GM21619 (cell line): ENCODE data around the gene BOLA1.
"Not testable (repeated sequence)": the region's sequence is repeated elsewhere in the genome, so short reads cannot be mapped to it uniquely, and the experiment has no call there.

Experiments
- ATAC-seq: cut with Tn5 transposase; IDR thresholded peaks from one replicate; pipeline ENCODE4 v1.9.1; 2021; ENCODE audit not compliant: unreplicated experiment

Gene BOLA1

DNA sequence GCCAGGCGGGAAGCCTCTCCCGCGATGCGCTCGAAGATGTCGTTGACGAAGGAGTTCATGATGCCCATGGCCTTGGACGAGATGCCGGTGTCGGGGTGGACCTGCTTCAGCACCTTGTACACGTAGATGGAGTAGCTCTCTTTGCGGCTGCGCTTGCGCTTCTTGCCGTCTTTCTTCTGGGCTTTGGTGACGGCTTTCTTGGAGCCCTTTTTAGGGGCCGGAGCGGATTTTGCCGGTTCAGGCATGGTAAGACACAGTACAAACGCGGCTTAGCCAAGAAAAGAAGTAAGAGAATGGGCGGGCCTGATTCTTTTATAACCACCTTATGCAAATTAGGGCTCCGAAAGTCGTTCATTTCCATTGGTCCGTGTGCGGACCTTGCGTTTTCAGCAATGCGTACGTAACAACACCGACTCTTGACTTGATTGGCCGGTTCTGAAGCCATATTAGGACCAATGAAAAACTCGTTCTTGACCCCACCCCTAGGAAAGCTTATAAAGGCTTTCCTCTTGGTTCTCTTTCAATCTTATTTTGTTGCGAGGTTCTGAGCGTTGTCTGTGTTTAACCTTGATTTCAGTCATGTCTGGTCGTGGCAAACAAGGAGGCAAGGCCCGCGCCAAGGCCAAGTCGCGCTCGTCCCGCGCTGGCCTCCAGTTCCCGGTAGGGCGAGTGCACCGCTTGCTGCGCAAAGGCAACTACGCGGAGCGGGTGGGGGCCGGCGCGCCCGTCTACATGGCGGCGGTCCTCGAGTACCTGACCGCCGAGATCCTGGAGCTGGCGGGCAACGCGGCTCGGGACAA, 12.8 kb upstream of the BOLA1 start:
- peak; percentile 51 for ATAC-seq

DNA sequence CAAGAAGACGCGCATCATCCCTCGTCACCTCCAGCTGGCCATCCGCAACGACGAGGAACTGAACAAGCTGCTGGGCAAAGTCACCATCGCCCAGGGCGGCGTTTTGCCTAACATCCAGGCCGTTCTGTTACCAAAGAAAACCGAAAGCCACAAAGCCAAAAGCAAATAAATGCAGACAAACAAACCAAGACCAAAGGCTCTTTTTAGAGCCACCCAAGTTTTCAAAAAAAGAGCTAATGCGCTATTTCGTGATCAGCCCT, 12.2 kb upstream of the BOLA1 start:
- not testable (repeated sequence) for ATAC-seq

DNA sequence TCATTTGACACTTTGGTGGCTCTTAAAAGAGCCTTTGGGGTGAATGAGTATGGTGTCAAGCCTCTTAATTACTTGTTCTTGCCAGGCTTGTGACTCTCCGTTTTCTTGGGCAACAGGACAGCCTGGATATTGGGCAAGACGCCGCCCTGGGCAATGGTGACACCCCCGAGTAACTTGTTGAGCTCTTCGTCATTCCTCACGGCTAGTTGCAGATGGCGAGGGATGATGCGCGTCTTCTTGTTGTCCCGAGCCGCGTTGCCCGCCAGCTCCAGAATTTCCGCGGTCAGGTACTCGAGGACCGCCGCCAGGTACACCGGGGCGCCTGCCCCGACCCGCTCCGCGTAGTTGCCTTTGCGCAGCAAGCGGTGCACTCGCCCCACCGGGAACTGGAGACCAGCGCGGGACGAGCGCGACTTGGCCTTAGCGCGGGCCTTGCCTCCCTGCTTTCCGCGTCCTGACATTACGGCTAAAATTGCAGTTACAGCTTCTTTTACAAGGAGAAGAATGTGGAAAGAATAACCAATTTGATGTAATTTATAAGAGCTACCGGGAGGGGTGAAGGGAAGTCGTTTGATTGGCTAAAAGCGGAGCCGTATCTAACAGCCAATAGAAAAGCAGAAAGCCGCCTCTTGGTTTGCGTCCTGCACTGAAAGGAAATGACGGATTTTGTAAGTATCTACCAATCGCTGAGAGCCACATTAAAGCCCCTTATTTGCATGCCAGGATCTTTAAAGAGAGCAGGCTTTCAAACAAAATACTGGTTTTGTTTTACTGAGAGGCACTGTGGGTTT, 11.7 kb upstream of the BOLA1 start:
- peak; percentile 44 for ATAC-seq

DNA sequence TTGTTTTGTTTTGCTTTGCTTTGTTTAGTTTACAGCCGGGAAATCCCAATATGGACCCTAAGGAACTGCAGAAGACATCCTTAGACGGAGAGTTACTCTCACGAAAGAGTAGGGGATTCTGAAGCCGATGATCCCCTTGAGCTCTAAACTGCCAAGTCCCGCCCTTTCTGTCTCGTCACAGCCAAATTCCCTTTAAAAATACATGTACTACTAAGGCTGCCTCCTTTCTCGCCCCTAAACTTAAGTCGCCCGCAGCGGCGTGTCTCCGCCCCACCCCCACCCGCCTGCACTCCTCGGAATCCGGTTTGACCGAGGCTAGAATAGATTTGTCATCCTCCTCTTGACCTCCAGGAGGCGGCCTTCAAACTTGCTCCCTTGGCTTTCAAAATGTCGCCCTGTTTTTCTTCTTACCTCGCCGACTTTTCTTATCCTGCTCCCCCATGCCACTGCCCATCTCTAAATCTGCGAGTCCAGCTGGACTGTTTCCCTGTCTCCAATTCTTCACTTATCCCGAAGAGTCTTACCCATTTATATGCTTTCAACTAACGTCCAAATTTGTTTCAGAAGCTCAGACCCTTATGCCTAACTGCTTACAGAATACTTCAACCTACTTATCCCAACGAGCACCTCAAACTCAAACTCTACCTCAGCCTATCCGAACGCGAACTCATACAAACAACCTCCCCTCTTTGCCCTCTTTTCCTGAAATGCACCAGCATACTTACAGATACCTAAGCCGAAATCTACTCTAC, 10.9 kb upstream of the BOLA1 start:
- peak; percentile 26 for ATAC-seq

DNA sequence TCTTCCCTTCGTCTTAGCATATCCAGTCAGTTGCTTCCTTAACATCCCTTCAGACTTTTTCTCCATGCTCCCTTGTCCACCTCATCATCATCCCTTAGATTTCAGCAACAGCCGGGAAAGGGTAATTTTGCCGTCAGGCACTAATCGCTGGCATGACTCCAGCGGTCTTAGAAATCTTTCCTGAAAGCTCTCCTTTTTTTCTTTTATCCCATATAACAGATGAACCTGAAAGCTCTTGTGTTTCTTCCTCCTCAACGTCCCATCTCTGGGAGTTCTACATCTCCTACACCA, 10.4 kb upstream of the BOLA1 start:
- ATAC-seq: no peak

DNA sequence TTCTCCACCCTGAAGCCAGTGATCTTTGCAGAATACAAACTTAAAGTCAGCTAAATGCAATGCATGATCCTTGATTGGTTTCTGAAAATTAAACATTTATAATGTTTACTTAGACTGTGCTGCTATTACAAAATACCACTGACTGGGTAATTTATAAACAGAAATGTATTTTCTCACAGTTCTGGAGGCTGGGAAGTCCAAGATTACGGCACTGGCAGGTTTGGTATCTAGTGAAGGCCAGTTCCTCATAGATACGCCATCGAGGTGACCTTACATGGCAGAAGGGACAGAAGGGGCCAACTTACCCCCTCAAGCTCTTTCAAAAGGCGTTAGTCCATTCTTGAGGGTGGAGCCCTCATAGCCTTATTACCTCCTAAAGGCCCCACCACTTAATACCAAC, 2.8 kb upstream of the BOLA1 start:
- ATAC-seq: no peak

DNA sequence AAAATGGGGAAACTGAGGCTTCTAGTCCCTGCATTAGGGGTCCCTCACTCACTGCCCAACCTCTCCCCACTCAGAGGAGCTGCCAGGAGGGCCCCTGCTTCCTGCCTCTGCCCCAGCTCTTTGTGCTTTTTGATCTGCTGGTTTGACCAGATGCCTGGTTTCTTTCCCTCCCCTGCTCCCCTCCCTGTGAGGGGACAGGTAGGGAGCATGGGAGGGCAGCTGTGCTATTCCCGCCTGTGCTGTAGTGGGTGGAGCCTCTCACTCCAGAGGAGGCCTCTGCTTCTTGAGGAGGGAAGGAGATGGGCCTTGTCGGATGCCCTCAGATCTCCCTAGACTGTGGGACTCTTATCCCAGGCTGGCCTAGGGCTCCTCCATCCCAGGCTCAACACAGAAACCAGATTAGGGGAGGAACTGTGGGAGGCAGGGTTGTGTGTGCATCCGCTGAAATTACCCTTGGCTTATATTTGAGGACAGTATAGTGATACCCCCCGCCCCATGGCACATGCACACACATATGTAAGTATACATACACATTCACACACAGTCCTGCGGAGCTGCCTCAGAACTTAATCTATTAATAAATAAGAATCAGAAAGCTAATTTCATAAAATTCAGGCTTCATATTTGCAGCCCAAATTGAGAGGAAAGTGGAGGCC, 4.6 kb downstream of the BOLA1 start:
- no peak for ATAC-seq

DNA sequence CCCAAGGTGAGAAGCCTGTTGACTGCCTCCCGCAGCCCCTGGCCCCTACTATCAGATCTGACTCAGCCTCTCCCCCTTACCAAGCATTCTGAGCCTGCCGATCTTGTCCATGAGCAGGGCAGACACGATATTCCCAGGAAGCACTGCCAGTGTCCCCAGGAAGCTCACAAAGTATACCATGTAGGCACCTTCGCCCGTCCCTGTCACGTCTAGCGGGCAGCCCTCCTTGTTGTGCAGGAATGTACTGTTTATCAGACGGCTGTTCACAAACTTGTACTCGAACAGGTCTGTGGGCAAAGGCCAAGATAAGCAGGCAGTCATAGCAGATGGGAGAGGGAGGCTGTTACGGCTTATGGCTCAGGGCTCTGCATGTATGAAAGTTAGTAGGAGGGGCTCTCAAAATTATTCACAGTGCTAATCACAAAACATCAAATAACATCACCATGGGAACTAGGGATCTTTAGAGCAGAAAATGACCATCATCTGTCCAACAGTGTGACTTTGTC, 7.3 kb downstream of the BOLA1 start:
- no peak for ATAC-seq

DNA sequence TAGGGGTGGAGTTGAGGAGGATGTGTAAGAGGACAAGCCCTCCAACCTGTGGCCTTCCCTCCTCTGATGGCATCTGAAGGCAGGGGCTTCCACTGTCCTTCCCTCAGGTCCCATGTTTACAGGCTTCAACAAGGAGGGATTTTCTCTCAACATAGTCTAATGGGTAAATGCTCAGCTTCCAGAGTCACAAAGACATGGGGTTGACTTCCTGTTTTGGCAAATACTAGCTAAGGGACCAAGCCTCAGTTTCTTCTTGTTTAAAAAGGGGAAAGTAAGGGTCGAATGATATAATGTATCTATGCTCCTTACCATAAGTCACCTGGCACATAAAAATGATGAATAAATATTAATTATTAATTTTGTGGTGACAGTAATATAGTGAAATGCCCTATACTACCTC, 15.2 kb downstream of the BOLA1 start:
- ATAC-seq: no peak

DNA sequence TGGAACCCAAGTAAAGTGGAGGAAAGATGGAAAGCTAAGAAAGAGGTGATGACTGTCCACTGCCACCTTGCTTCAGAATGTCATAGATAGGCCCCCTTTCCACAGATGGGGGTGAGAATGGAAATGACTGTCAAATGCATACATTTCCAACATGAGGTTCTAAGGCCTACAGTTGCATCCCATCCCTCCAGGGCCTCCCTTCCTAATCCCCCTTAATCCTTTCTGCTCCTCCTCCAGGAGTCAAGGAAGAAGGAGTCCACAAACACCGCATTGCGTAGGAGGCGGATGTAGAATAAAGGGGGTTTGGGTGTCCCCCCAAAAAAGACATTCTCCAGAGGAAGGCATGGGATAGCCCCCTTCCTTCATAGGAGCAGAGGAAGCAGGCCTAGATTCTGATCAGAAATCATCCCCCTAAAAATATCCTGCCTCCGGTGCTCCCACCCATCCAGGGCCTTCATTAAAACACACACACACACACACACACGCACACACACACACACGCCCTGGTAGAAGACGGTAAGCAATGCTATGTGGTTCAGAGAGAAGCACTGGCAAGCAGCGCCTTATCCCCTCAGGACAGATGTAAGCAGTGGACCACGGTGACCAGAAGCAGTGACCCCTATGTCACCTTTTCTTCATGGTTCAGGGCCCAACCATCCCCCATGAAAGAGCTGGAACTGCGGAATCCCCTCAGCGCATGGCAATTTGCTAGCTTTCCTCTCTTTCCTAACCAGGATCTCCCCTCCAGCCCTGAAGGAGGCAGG, 16.2 kb downstream of the BOLA1 start:
- ATAC-seq: no peak

DNA sequence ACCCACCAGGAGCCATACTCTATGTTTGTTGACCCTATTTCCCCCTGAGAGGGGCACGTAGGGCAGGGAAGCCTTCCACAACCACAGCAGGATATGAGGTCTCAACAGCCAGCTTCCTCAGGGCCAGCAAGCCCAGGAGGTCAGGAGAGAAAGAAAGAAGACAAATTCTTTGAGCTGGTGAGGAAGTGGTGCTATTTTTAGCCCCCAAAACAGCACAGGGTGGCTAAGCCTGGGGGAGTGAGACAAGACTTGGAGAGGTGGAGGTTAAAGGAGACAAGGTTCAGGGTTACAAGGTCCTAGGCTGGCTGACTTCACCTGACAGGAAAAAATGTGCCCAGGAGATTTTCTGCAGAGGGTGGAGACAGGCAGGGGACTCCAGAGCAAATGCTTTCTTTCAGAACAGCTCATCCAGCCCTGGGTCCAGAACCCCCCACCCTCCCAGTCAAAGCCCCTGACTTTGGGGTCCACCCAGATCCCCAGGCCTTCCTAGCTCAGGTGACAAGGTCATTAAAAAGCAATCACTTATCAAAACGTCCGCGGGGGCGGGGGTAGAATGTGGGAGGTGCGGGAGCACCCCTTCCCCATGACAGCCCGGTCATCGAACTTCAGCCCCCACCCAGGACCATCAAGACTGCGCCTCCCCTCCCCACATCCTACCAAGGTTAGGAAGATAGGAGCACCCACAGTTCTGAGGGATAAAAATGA, 17.0 kb downstream of the BOLA1 start:
- ATAC-seq: no peak

DNA sequence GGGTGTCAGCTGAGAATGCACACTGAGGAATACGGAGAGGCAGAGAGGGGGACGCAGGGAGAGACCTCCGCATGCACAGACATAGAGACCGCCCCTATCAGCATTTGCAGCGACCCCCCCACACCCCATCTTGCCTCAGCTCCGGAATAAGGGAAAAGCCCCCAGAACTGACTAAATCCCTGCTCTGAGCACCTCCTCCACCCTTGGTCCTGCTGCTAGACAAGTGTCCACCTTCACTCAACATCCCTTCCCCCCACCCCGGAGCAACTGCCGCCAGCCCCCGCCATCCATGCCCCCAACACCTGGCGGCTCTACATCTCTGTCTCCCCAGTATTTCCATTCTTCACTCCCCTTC, 17.5 kb downstream of the BOLA1 start:
- no peak for ATAC-seq

DNA sequence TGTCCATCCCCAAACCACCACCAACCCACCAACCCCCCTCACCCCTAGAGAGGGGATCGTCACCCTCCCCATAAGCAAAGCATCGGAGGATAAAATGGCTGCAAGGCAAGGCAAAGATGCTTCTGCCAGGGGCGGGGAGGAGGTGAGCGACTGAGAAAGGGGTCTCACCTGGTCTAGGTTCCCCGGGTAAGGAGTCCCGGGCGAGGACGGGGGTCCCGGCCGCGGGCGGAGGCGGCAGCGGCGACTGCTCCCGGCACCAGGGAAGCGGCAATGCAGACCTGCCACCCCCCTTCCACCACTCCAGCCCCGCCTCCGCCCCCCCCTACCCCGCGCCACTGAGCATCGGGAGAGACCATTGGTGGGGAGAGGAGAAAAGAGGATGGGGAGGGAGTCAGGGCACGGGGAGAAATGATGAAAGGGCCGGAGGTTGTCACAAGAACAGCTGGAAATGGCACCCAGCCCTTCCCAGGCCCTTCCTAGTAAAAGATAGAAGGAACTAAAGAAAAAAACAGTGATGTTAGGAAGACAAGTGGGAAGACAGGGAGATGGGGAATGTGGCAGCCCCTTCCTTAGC, 18.3 kb downstream of the BOLA1 start, which contains the start of gene SV2A:
TSS of gene SV2A (minus strand) at position 274 of the 574 bp plus-strand sequence. CDS start 4,004 bp downstream, outside the sequence.
- no peak for ATAC-seq

DNA sequence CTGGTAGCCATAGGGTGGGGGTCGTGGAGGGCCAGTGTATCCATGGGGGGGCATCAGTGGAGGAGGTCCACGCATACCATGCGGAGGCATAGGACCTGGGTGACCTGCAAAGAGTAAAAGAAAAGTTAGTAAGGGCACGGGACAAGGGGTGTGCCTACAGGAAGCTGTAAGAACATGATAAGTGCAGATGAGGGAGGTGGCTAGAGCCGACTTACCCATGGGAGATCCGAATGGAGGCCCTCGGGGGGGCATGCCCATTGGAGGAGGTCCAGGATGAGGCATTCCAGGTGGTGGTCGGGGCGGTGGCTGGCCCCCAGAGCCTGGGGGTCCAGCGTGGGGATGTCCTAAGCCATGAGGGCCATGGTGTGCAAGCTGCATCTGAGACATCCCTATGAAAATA, 24.3 kb downstream of the BOLA1 start:
- ATAC-seq: no peak

DNA sequence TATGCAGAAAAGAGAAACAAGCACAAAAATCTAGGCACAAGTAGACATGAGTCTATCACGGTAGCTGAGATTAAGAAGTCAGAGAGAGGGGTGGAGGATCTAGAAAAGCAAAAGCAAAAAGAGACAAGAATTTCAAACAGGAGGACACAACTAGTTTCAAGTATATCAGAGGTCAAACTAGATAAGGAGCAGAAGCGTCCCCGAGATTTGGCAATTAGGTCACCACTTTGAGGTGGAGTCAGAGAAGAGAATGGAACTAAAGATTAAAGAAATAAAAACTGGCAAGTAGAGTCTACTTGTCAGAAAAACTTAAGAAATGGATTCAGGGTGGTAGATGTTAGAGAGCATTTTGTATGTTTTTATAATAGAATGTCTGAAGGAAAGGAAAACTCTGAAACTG, 26.0 kb downstream of the BOLA1 start:
- ATAC-seq: no peak

DNA sequence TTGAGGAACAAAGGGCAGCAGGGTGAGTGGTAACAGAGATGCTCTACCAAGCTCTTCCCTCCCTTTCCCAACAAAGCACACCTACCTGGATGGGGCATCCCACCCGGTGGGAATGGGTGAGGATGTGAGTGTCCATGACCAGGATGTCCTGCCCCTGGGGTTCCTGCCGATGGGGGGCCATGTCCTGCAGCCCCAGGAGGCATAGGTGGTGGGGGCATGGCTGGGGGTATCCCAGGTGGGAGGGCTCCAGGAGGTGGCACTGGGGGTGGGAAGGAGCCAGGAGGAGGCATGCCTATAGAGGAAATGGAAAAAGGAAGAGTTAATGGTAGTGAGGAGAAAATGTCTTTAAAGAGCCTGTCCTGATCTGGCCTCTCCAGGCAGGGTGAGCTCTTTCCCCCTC, 26.4 kb downstream of the BOLA1 start:
- ATAC-seq: no peak

DNA sequence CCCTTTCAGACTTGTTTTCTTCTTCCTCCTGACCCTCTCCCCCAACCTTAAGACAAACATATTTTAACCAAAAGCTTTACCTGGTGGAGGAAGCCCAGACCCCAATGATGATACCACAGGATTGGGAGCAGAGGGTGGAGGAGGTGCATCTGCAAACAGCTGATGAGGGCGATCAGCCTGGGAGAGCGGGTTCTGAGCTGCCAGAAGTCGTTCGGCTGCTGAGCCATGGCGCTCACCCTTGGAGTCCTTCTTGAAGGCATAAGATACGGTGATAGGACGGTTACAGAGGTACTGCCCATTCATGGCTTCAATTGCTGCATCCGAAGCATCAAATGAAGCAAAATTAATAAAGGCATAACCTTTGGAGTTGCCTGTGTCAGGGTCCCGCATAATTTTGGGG, 26.9 kb downstream of the BOLA1 start:
- ATAC-seq: no peak

DNA sequence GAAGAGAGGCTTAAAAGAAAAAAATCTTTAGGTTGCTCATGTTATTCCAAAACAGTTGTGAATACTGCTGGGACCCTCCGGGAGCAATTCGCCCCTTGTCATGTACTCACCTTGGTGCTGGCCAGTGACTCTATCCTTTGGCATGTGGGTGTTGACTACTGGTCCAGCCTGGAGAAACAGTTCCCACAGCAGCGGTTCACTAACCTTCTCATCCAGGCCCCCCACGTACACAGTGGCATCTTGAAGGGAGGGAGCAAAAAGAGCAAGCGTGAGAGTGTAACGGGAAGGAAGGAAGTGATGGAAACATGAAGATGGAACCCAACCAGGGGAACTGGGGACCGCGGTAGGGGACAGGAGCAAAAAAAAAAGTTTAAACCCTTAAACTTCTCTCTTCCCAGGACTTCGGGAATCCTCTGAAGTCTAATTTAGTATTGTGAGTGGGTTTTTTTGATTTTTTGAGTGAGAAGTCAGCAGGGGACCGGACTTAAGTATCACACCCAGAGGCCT, 27.7 kb downstream of the BOLA1 start:
- no peak for ATAC-seq

DNA sequence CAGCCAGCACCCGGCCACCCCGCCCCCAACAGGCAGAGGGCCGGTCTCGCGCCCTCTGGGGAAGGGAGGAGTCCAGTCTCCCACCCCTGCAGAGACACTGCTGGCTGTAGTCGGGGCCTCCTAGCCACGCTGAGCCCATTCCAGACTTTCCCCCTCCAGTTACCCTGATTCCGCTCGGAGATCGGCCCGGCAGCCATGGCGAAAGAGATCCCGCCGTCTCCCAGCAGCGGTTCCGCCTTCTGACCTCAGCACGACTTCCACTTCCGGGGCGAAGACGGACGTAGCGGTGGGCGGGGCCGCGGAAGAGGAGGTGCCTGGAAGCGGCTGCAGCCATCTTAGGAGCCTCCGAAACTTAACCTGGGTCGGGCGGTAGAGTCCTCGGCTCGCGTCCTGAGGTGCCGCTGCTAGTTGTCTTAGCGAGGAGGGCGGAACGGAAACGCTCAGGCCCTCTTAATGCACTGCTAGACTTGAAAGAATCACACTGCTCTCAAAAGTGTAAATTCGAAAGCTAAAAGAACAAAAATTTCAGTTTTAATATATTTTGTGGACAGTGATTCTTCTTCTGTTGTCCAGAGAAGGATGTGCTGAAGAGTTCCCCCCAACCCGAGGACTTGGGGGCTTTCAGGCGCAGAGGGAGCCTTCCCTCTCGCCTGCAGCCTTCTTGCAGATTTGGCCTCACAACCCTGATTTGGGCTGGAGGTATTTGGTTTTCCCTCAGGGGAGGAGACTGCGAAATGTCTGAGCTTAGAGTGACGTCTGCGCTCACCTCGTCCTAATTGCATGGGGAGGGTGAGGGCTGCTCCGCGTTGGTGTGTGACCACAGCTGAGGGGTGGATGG, 28.4 kb downstream of the BOLA1 start, which contains the start of gene SF3B4:
TSS of gene SF3B4 (minus strand) at position 241 of the 838 bp plus-strand sequence. CDS start at position 197, 44 bp downstream.
- peak; percentile 90 for ATAC-seq
